ENCODE results near the gene PLCD1. TPM values are rescaled to one million over a fixed set of nuclear protein-coding genes. Genes with fewer than 3 reads are reported as not detected.
A peak's percentile ranks its signal among the peaks of the same experiment; 100 is the strongest.

The PLCD1 gene
- total RNA-seq, 6 experiments from 2014 or later = 11.1 to 22.4 (median 17.6) TPM

GRCh38 chr3:37987751-37988179 lies 41.7 kb downstream of the PLCD1 start:
- H3K27me3 Mint-ChIP-seq (ENCODE audit: insufficient read depth) = peaks cover 10% of the 10 kb centered on the region
- no peaks in the 10 kb centered on the region for H3K9me3 Mint-ChIP-seq
- H3K4me3 Mint-ChIP-seq = no peak overlapping the region
- TF ChIP-seq CTCF (IDR thresholded peaks at IDR 0.05) = no peak
- H3K36me3 Mint-ChIP-seq (ENCODE audit: low read depth) = no peaks in the 10 kb centered on the region
- H3K27ac Mint-ChIP-seq = no peak overlapping the region
- no peaks in the 10 kb centered on the region for H3K4me1 Mint-ChIP-seq (ENCODE audit: low read depth)
- DNase-seq = no peak

GRCh38 chr3:37987315-37987697 lies 42.1 kb downstream of the PLCD1 start:
- TF ChIP-seq CTCF (IDR thresholded peaks at IDR 0.05) = no peak
- Mint-ChIP-seq H3K27me3 (ENCODE audit: insufficient read depth) (peaks cover 10% of the 10 kb centered on the region), H3K4me1 (ENCODE audit: low read depth) (no peaks in the 10 kb centered on the region), H3K9me3 (no peaks in the 10 kb centered on the region), H3K36me3 (ENCODE audit: low read depth) (no peaks in the 10 kb centered on the region), H3K4me3 (no peak overlapping the region), H3K27ac (no peak overlapping the region)
- no peak for DNase-seq

- peaks cover 10% of the 10 kb centered on the region for H3K27me3 Mint-ChIP-seq (ENCODE audit: insufficient read depth)
- no peak overlapping the region for H3K27ac Mint-ChIP-seq
- H3K4me3 Mint-ChIP-seq = no peak overlapping the region
- no peaks in the 10 kb centered on the region for H3K9me3 Mint-ChIP-seq
- TF ChIP-seq CTCF (IDR thresholded peaks at IDR 0.05) = no peak
- DNase-seq = no peak
- H3K36me3 Mint-ChIP-seq (ENCODE audit: low read depth) = no peaks in the 10 kb centered on the region
- H3K4me1 Mint-ChIP-seq (ENCODE audit: low read depth) = no peaks in the 10 kb centered on the region
These were observed 42.7 kb downstream of the PLCD1 start for GRCh38 chr3:37986479-37987314.

- no peak for DNase-seq
- no peaks in the 10 kb centered on the region for H3K4me1 Mint-ChIP-seq (ENCODE audit: low read depth)
These were observed 43.7 kb downstream of the PLCD1 start for GRCh38 chr3:37985637-37986320.

GRCh38 chr3:37984596-37984995 lies 44.8 kb downstream of the PLCD1 start:
- H3K27me3 Mint-ChIP-seq (ENCODE audit: insufficient read depth) = peaks cover 4% of the 10 kb centered on the region
- no peak overlapping the region for H3K4me3 Mint-ChIP-seq
- no peak for DNase-seq
- no peak overlapping the region for H3K27ac Mint-ChIP-seq
- no peaks in the 10 kb centered on the region for H3K9me3 Mint-ChIP-seq
- no peak for TF ChIP-seq CTCF (IDR thresholded peaks at IDR 0.05)
- no peaks in the 10 kb centered on the region for H3K4me1 Mint-ChIP-seq (ENCODE audit: low read depth)
- no peaks in the 10 kb centered on the region for H3K36me3 Mint-ChIP-seq (ENCODE audit: low read depth)

More at GRCh38 chr3:37985637-37986320, 43.7 kb downstream of the PLCD1 start:
- H3K27me3 Mint-ChIP-seq (ENCODE audit: insufficient read depth) = peaks cover 10% of the 10 kb centered on the region
- no peak overlapping the region for H3K4me3 Mint-ChIP-seq
- TF ChIP-seq CTCF (IDR thresholded peaks at IDR 0.05) = peak; percentile 40
- no peaks in the 10 kb centered on the region for H3K36me3 Mint-ChIP-seq (ENCODE audit: low read depth)
- H3K9me3 Mint-ChIP-seq = no peaks in the 10 kb centered on the region
- H3K27ac Mint-ChIP-seq = no peak overlapping the region

Data from HFFc6 (cell line).